HL-60 (cell line): ENCODE data around the gene FZD4.

Experiments used
- DNase-seq, 2 experiments: peaks; one replicate each; pipeline ENCODE4 v3.0.0-alpha.2; 2010 to 2020; ENCODE audit warnings: low read depth in 1 of 2, low spot score in 1 of 2
- H3K27ac ChIP-seq: fragments of 250-450 bp; sonication (Bioruptor Pico); replicated peaks from 2 replicates; pipeline ENCODE4 v1.5.1; 2020; ENCODE audit warnings: mild to moderate bottlenecking, moderate library complexity
- H3K27me3 ChIP-seq: fragments of 250-450 bp; sonication (Bioruptor Pico); 2 replicates; pipeline ENCODE4 v1.5.1; 2021; ENCODE audit warnings: mild to moderate bottlenecking, moderate library complexity; ENCODE audit not compliant: insufficient read depth, poor library complexity, severe bottlenecking
- H3K4me3 ChIP-seq: replicated peaks from 2 replicates; pipeline ENCODE4 v1.5.1; 2011; ENCODE audit warnings: mild to moderate bottlenecking, control low read depth, low read length; ENCODE audit not compliant: insufficient read depth
- CTCF ChIP-seq: IDR thresholded peaks from one replicate; pipeline ENCODE4 v1.5.1; 2011; ENCODE audit warnings: low read length, control low read depth, inconsistent platforms; ENCODE audit not compliant: insufficient read depth
- GABPA ChIP-seq: IDR thresholded peaks from 2 replicates; pipeline ENCODE4 v1.6.1; 2012; ENCODE audit warnings: low read depth
- POLR2AphosphoS5 ChIP-seq: IDR thresholded peaks from 2 replicates; pipeline ENCODE4 v1.6.1; 2012; ENCODE audit warnings: low read depth
- SPI1 ChIP-seq: IDR thresholded peaks from 2 replicates; pipeline ENCODE4 v1.6.1; 2012; ENCODE audit warnings: low read depth, mild to moderate bottlenecking, borderline replicate concordance
- TF ChIP-seq, protein P1 (sequence below): IDR thresholded peaks from 2 replicates; pipeline ENCODE4 v1.6.1; 2012; ENCODE audit warnings: low read depth; ENCODE audit not compliant: insufficient replicate concordance

Gene FZD4

GRCh38 chr11:86930957-86931547, 24.1 kb downstream of the FZD4 start:
- TF ChIP-seq POLR2AphosphoS5 (no peak), GABPA (no peak), CTCF (no peak), SPI1 (no peak)
- TF ChIP-seq, protein P1, sequence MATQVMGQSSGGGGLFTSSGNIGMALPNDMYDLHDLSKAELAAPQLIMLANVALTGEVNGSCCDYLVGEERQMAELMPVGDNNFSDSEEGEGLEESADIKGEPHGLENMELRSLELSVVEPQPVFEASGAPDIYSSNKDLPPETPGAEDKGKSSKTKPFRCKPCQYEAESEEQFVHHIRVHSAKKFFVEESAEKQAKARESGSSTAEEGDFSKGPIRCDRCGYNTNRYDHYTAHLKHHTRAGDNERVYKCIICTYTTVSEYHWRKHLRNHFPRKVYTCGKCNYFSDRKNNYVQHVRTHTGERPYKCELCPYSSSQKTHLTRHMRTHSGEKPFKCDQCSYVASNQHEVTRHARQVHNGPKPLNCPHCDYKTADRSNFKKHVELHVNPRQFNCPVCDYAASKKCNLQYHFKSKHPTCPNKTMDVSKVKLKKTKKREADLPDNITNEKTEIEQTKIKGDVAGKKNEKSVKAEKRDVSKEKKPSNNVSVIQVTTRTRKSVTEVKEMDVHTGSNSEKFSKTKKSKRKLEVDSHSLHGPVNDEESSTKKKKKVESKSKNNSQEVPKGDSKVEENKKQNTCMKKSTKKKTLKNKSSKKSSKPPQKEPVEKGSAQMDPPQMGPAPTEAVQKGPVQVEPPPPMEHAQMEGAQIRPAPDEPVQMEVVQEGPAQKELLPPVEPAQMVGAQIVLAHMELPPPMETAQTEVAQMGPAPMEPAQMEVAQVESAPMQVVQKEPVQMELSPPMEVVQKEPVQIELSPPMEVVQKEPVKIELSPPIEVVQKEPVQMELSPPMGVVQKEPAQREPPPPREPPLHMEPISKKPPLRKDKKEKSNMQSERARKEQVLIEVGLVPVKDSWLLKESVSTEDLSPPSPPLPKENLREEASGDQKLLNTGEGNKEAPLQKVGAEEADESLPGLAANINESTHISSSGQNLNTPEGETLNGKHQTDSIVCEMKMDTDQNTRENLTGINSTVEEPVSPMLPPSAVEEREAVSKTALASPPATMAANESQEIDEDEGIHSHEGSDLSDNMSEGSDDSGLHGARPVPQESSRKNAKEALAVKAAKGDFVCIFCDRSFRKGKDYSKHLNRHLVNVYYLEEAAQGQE, result no peak
- DNase-seq, result no peak
- Histone ChIP-seq H3K27ac (no peak overlapping the region), H3K4me3 (no peak overlapping the region), H3K27me3 (no peaks in the 10 kb centered on the region)

DNA sequence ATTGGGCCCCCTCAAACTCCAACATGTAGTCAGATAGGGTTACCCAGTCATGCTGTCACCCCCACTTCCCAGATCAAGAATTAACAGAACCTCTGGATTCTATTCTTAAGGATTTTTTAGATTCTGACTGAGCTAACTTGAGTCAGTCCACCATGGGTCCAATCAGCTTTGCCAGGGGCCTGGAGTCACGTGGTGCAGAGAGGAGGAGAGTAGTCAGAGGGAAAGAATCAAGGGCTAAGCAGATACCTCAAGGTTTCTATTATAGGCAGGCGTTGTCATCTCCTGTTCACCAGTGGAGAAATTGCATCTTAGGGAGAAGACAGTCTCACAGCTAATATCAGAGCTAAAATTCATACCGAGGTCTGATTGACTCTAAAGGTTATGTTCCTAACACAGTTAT, 28.2 kb downstream of the FZD4 start:
- Histone ChIP-seq H3K27ac (no peak overlapping the region), H3K27me3 (no peaks in the 10 kb centered on the region), H3K4me3 (no peak overlapping the region)
- no peak for DNase-seq
- TF ChIP-seq POLR2AphosphoS5 (no peak), GABPA (no peak), SPI1 (no peak), CTCF (no peak)
- TF ChIP-seq, protein P1, result no peak

GRCh38 chr11:86923999-86924766, 31.0 kb downstream of the FZD4 start:
- H3K27ac ChIP-seq, result no peak overlapping the region
- no peak for TF ChIP-seq SPI1
- no peak for TF ChIP-seq GABPA
- TF ChIP-seq, protein P1, result no peak
- TF ChIP-seq POLR2AphosphoS5, result no peak
- TF ChIP-seq CTCF, result no peak
- no peaks in the 10 kb centered on the region for H3K27me3 ChIP-seq

More at GRCh38 chr11:86923999-86924766, 31.0 kb downstream of the FZD4 start:
- H3K4me3 ChIP-seq, result no peak overlapping the region
- no peak for DNase-seq
